DOHH2 (cell line): Measurements from ENCODE around the gene AQP6.

Experiments
- CTCF ChIP-seq: fragments of 200-600 bp; sonication (generic); IDR thresholded peaks from one replicate; pipeline ENCODE4 v1.5.1; 2014; ENCODE audit warnings: antibody characterized with exemption, mild to moderate bottlenecking, low read depth, low read length; ENCODE audit not compliant: poor library complexity, severe bottlenecking
- EZH2phosphoT487 ChIP-seq: fragments of 200-600 bp; sonication (generic); IDR thresholded peaks from 2 replicates; pipeline ENCODE4 v1.6.1; 2017; ENCODE audit warnings: borderline replicate concordance, mild to moderate bottlenecking, antibody characterized with exemption, low read length, moderate library complexity, mixed read lengths

- TF ChIP-seq CTCF (no peak), EZH2phosphoT487 (no peak)
Observed at GRCh38 chr12:49974677-49975317, 2.0 kb downstream of the AQP6 start.
